ENCODE measurements around the gene ERV3-1. TPM values are rescaled to one million over a fixed set of nuclear protein-coding genes. Genes with fewer than 3 reads are reported as not detected.

Gene ERV3-1
- total RNA-seq, 1 experiment from 2014 or later: 22.5 TPM

GRCh38 chr7:64997164-64997908, 9.2 kb downstream of the ERV3-1 start:
- CTCF ChIA-PET: no interaction called here
- Histone ChIP-seq H3K9me3 (ENCODE audit: insufficient read depth, low read depth) (peaks cover 54% of the 10 kb centered on the region), H3K27ac (peak overlapping the region; percentile 65; the same call in 1 of the 2 replicates), H3K9me2 (ENCODE audit: insufficient read depth) (no peaks in the 10 kb centered on the region), H3K36me3 (ENCODE audit: low read depth) (peaks cover 32% of the 10 kb centered on the region), H3K4me2 (0 out of 2 replicates have a peak overlapping the region, but pooled peaks have one; percentile 21), H3K4me3 (no peak overlapping the region), H3K79me2 (ENCODE audit: low read depth) (peaks cover 13% of the 10 kb centered on the region; the same call in 1 of the 2 replicates), H3F3A (ENCODE audit: insufficient read depth, low read depth) (peaks cover 28% of the 10 kb centered on the region), H3K27me3 (ENCODE audit: insufficient read depth, low read depth) (no peaks in the 10 kb centered on the region), H2AFZ (no peak overlapping the region), H3K4me1 (replicated peaks; ENCODE audit: insufficient read depth) (peaks cover 23% of the 10 kb centered on the region), H4K20me1 (ENCODE audit: insufficient read depth) (no peaks in the 10 kb centered on the region)
- no TSS peak for BruUV-seq (replicated peaks)
- intact Hi-C loops (cut with micrococcal nuclease; ENCODE audit: unreplicated experiment): no loop called here
- TF ChIP-seq CTCF (conservative IDR thresholded peaks at IDR 0.05): no peak
- no peak for TF ChIP-seq EZH2 (IDR thresholded peaks at IDR 0.05; ENCODE audit: low read depth)
- DNase-seq: no peak
- POLR2A ChIA-PET (ENCODE audit: unreplicated experiment): no interaction called here

DNA sequence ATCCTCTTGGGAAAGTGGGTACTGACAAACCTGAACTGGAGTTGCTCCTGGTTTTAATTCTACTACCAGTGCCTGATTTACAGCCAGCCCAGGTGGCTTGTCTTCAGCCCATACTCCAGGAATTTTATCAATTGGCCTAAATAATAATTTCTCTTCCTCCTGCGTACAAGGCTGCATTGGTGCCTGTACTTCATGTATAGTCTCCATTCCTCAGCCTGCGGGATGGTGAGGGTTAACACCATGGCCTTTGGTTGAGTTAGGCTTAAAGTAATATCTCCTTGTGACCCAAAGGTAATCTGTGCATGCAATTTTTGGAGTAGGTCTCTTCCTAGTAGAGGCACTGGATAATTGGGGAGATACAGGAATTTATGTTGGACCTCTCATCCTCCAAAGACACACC, 10.2 kb downstream of the ERV3-1 start:
- no peak for DNase-seq
- Histone ChIP-seq H3K27ac (no peak overlapping the region), H3K4me3 (no peak overlapping the region), H3K4me2 (no peak overlapping the region), H3F3A (ENCODE audit: insufficient read depth, low read depth) (peaks cover 28% of the 10 kb centered on the region), H2AFZ (no peak overlapping the region), H3K9me2 (ENCODE audit: insufficient read depth) (no peaks in the 10 kb centered on the region), H3K27me3 (ENCODE audit: insufficient read depth, low read depth) (no peaks in the 10 kb centered on the region), H3K4me1 (replicated peaks; ENCODE audit: insufficient read depth) (peaks cover 23% of the 10 kb centered on the region), H3K36me3 (ENCODE audit: low read depth) (peaks cover 22% of the 10 kb centered on the region), H3K9me3 (ENCODE audit: insufficient read depth, low read depth) (peaks cover 46% of the 10 kb centered on the region), H4K20me1 (ENCODE audit: insufficient read depth) (no peaks in the 10 kb centered on the region), H3K79me2 (ENCODE audit: low read depth) (0 out of 2 replicates have a peak, but pooled peaks cover 5% of the 10 kb centered on the region)
- ChIA-PET POLR2A (ENCODE audit: unreplicated experiment) (no interaction called here), CTCF (no interaction called here)
- TF ChIP-seq EZH2 (IDR thresholded peaks at IDR 0.05; ENCODE audit: low read depth): no peak
- no peak for TF ChIP-seq CTCF (conservative IDR thresholded peaks at IDR 0.05)
- intact Hi-C loops (cut with micrococcal nuclease; ENCODE audit: unreplicated experiment): no loop called here
- no TSS peak for BruUV-seq (replicated peaks)

DNA sequence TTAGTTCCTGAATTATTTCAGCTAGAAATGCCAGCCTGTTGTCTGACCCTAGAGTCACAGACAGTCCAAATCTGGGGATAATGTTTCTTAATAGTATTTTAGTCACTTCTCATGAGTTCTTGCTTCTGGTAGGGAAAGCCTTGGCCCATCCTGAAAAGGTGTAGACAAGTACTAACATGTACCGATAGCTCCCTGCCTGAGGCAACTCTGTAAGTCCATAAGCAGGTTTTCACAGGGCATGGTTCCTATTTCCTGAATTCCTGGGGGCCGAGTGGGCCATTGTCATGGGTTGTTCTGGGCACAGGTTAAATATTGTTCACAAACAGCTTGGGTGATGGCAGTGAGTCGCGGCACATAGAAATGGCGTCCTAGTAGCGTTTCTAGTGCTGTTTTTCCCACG, 12.6 kb downstream of the ERV3-1 start:
- H3F3A ChIP-seq (ENCODE audit: insufficient read depth, low read depth): peaks cover 13% of the 10 kb centered on the region
- H3K27ac ChIP-seq: no peak overlapping the region
- TF ChIP-seq CTCF (conservative IDR thresholded peaks at IDR 0.05) (no peak), EZH2 (IDR thresholded peaks at IDR 0.05; ENCODE audit: low read depth) (no peak)
- no peak overlapping the region for H3K4me2 ChIP-seq
- no TSS peak for BruUV-seq (replicated peaks)
- peaks cover 13% of the 10 kb centered on the region for H3K4me1 ChIP-seq (replicated peaks; ENCODE audit: insufficient read depth)
- peaks cover 5% of the 10 kb centered on the region for H3K36me3 ChIP-seq (ENCODE audit: low read depth)
- peaks cover 41% of the 10 kb centered on the region for H3K9me3 ChIP-seq (ENCODE audit: insufficient read depth, low read depth)
- intact Hi-C loops (cut with micrococcal nuclease; ENCODE audit: unreplicated experiment): no loop called here
- H3K79me2 ChIP-seq (ENCODE audit: low read depth): no peaks in the 10 kb centered on the region
- H3K4me3 ChIP-seq: no peak overlapping the region
- H3K27me3 ChIP-seq (ENCODE audit: insufficient read depth, low read depth): no peaks in the 10 kb centered on the region
- CTCF ChIA-PET: no interaction called here
- no peak for DNase-seq
- POLR2A ChIA-PET (ENCODE audit: unreplicated experiment): no interaction called here
- H4K20me1 ChIP-seq (ENCODE audit: insufficient read depth): no peaks in the 10 kb centered on the region
- H3K9me2 ChIP-seq (ENCODE audit: insufficient read depth): no peaks in the 10 kb centered on the region
- H2AFZ ChIP-seq: no peak overlapping the region

All from PC-9 (cell line).